NCI-H1436 (cell line): ENCODE data around the gene GGTLC2.
"Not testable (repeated sequence)": the region's sequence is repeated elsewhere in the genome, so short reads cannot be mapped to it uniquely, and the experiment has no call there.

Experiments used
- DNase-seq: peaks from one replicate; lab custom pipeline; 2025; lab: John Stamatoyannopoulos, UW

Gene GGTLC2

DNA sequence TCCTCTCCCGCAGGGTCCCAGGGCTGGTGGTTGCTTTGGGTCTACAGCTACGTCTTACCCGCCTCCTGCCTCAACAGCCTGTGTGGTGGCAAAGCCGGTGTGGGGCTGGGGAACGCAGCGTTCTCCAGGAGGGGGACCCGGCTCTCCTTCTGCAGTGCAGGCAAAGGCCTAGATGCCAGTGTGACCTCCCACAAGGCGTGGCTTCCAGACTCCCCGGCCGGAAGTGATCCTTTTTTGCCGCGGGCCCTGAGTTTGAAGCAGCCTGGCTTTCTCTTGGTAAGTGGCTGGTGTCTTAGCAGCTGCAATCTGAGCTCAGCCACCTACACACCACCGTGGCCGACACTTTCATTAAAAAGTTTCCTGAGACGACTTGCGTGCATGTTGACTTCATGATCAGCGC lies 6.1 kb upstream of the GGTLC2 start:
- DNase-seq: not testable (repeated sequence)

DNA sequence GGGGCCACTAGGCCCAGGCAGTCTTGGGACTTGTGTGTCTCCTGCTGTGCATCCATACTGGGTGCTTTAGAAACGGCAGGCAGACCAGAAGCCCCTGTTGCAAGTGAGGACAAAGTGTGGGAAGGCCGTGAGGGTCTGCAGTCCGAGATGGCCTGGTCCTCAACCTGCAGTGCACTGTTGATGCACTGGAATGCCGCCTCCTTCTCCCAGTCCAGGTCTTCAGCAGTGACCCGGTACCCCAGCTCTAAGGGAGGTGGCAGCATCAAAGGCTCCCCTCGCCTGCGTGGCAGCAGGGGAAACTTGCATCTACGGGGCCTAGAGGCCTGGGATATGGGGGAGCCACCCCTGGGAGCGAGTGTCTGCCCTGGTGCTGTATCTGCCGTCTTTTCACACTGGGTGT lies 2.2 kb upstream of the GGTLC2 start:
- not testable (repeated sequence) for DNase-seq

DNA sequence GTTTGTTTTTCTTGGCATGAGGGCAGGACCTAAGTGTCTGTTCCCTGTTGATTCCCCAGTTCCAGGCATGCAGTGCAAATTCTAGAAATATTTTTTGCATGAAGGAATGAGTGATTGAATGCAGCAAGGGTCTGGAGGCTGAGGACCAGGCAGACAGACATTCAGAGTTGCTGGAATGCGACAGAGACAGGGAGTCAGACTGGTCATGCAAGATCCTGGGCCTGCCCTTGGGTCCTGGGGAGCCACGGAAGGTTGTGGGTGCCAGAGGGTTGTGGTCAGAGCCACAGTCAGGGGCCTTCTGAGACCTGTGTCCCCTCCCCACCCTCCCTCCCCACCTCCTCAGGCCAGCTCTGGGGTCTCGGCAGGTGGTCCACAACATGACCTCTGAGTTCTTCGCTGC lies 1.6 kb downstream of the GGTLC2 start:
- DNase-seq: not testable (repeated sequence)

DNA sequence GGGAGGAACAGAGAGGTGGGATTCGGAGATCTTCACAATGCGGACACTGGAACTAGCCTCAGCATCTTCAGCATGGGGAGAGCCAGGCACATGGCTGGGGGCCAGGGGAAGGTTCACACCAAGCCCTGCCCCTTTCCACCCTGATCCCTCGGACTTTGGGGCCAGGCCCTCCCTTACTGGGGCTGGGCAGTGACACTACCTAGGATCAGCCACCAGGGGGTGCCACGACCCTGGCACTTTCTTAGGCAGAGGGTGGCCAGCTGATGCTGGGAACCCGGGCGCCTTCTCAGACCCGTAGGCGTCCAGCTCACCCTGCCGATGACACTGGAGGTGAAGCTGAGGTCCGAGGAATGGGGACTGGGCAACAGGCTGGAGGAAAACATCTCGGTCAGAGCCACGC lies 3.5 kb downstream of the GGTLC2 start:
- DNase-seq: not testable (repeated sequence)

DNA sequence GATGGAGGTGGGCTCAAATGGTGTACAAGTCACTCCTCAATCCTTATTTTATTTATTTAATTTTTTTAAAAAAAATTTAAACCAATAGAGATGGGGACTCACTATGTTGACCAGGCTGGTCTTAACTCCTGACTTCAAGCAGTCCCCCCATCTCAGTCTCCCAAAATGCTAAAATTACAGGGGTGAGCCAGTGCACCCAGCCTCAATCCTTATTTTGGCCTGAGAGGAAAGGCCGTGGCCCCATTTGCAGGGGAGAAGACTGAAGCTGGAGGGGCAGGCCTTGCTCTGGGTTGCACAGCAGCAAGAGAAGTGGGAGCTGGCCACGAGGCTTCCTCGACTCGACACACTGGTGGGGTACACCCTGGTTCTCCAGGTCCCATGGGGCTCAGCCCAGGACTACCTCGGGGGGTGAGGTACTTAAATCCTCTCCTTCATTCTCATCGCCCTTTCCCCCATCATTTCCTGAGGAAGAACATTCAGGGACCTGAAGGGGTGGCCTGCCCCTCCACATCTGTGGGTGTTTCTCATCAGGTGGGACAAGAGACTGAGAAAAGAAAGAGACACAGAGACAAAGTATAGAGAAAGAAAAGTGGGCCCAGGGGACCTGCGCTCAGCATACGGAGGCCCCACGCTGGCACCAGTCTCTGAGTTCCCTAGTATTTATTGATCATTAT lies 4.6 kb downstream of the GGTLC2 start:
- DNase-seq: not testable (repeated sequence)

DNA sequence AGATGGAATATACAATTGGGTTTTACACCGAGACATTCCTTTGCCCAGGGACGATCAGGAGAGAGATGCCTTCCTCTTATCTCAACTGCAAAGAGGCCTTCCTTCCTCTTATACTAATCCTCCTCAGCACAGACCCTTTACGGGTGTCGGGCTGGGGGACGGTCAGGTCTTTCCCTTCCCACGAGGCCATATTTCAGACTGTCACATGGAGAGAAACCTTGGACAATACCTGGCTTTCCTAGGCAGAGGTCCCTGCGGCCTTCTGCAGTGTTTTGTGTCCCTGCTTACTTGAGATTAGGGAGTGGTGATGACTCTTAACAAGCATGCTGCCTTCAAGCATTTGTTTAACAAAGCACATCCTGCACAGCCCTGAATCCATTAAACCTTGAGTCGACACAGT lies 5.3 kb downstream of the GGTLC2 start:
- DNase-seq: not testable (repeated sequence)

DNA sequence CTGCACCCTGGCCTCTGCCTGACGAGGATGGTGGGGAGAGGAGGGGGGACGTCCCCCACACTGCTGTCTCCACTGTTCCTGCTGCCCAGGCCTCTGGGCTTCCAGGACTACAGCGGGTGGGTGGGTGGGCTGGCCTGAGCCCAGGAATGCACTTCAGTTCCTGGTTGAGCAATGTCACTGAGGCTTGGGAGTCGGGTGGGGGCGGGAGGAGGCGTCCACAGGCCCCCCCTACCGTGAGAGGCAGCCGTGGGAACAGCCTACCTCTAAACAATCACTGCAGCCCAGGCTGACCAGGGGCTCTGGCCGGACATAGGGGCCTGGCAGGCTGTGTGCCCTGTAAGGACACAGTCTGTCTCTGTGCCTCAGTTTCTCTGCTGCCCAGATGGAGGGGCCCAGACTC lies 6.0 kb downstream of the GGTLC2 start:
- not testable (repeated sequence) for DNase-seq

DNA sequence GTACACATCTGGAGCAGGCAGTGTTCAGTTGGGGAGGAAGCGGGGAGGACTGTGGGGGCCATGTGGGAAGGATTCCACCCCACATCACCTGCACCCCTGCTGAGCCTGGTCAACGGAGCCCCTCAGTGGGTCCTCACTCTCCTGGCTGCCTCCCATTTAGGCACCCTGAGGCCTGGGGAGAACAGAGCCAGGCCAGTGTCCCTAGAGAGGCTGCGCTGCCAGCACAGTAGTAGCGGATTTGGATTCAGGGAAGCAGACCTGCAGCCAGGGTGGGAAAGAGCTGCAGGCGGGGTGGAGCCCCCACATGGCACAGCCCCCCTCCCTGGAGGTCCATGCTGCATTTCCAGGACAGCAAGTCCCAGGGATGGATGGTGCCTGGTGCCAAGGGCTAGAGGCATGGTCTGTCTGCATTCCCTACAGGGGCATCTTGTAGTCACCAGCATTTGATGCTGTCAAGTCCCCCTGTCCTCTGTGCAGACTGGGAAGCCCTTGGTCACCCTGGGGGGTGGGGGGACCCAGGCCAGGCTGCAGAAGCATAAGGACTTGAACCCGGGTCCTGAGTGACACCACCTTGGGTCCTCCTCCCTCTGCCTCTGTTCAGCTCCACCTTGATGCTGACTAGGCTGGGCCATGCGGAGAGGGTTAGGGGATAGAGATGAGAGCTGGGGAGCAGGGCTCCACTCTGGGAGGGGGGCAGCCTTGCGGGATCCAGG lies 6.5 kb downstream of the GGTLC2 start:
- DNase-seq: not testable (repeated sequence)

DNA sequence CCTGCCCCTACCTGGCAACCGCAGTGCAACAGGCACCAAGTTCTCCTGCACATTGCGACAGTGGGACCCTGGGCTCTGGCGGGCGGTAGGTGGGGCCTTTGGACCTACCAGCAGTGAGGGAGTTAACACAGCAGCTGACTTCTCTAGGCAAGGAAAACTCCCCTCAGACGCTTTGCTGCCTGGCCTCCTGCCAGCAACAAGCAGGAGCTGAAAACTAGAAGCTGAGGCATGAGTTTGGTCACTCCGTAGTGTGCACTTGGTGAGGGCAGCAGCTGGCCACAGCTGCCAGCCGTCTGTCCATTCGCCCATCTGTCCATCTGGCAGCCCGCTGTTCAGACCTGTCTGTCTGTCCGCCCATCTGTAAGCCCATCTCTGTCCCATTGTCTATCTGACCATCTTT lies 7.2 kb downstream of the GGTLC2 start:
- not testable (repeated sequence) for DNase-seq

DNA sequence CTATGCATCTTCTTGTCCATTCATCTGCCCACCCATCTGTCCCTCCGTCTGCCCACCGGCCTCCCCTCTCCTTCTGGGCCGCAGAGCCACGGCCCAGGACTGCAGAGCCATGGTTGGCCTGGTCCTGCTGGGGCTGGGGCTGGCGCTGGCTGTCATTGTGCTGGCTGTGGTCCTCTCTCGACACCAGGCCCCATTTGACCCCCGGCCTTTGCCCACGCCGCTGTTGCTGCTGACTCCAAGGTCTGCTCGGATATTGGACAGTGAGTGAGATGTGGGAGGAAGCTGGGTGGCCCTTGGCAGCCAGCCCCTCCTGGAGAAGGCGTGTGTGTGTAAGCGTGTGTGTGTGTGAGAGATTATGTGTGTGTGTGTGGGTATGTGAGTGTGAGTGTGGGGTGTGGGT lies 7.7 kb downstream of the GGTLC2 start:
- DNase-seq: not testable (repeated sequence)

DNA sequence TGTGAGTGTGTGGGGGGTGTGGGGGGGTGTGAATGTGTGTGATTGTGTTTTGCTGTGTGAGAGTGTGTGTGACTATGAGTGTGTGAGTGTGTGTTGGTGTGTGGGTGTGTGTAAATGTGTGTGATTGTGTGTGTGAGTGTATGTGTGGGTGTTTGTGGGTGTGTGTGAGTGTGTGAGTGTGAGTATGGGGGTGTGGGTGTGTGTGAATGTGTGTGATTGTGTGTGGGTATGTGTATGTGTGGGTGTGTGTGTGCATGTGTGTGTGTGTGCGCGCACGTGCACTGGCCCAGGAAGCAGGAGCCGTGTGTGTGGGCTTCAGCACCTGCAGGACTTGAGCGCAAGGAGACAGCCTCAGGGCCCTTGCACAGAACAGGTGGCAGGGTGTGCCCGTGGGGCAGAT lies 8.2 kb downstream of the GGTLC2 start:
- not testable (repeated sequence) for DNase-seq

DNA sequence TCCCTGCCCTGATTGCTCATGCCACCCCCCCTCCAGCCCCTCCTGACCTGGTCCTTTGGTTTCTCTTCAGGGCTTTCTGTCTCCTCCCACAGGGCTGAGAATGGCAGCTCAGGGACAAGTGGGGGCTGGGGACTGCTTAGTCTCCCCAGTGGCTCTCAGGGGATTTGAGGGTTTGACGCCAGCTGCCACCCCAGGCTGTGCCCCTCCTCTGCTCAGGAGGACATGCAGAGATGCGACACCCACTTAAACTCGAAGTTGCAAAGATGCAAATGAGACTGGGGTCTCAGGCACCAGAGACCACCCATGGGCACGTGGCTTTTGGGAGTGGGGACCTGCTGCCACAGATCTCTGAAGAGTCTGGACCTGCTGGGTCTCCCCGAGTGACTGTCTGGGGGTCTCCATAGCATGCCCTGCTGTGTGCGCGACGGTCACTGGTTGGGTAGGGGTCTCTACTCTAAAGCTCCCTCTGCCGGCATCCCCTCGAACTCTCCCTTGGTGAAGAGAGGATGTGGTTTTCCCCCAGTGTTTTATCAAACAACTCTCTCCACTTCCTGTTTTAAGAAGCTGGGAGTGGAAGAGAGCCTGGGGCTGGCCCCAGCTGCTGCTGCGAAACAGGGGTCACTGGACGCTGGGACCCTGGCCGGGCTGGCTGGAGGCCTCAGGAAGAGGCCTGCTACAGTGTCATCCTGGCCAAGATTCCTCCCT lies 9.4 kb downstream of the GGTLC2 start:
- DNase-seq: not testable (repeated sequence)

DNA sequence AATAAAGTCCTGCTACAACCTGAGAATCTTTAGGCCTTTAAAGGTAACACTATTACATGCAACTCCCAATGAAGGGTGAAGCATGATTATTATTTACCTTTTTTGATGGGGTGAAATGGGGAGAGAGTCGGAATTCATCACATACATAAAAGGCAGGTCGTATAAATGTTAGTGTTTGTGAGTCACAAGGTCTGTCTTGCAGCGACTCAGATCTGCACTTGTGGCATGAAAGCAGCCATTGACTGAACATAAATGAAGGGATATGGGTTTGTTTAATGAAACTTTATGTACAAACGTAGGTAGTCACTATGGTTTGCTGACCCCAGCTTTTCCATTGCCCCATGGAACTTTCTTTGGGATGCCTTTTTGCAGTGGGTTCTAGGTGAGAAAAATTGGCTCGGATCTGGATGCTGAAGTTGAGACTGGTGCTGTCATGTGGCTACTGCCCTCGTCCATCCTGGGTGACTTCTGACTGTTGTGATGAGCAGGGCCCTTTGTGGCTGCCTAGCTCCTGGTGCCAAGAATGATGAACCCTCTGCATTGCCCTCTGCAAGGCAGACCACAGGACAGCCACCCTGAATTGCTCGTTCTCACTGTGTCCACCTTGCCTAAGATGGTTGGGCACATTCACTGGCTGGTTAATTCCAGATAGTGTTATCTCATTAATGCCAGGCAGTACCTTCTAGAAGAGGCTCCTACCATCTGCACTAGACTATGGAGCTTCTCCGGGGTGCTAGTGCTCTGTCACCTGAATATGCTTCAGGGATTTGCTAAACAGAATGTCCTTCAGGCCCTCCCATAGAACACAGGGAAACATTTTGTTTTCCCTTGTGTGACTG lies 11.3 kb downstream of the GGTLC2 start:
- no peak for DNase-seq

DNA sequence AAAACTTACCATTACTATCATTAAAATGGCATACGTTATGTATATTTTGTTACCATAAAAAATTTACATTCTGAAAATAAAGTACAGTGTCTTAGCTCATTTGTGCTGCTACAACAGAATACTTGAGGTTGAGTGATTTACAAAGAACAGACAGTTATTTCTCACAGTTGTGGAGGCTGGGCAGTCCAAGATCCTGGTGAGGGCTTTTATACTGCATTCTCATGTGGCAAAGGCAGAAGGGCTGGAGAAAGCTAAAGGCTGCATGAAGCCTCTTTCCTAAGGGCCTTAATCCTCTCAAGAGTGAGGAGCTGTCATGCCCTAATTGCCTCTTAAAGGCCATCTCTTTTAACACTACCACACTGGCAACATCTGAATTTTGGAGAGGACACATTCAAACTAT lies 13.3 kb downstream of the GGTLC2 start:
- DNase-seq: no peak

DNA sequence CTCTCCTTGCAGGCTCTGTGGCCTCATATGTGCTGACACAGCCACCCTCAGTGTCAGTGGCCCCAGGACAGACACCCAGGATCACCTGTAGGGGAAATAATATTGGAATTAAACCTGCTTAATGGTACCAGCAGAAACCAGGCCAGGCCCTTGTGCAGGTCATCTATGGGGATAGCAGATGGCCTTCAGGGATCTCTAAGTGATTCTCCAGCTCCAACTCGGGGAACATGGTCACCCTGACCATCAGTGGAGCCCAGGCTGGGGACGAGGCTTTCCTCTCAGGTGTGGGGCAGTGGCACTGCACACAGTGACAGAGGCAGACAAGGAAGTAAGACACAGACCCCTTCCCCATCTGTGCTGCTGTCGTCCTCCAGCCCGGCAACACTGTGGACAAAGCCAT lies 16.9 kb downstream of the GGTLC2 start:
- DNase-seq: no peak

DNA sequence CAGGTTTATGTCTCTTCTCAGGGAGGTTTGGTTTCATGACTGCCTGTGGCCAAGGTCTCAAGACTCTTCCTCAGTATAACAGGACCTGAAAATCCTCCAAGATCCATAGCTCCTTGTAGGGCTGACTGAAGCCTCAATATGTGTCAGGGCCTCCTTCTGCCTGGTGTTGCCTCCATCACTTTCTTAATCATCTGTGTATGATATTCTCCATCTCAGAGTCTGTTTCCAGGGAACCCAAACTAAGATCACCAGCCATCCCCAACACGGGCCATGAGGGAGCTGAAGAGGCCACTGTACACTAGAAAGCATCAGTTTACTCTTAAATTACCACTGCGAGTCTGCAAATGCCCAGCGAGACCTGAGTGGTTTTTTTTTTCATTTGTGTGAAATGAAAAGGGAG lies 17.7 kb downstream of the GGTLC2 start:
- DNase-seq: no peak

DNA sequence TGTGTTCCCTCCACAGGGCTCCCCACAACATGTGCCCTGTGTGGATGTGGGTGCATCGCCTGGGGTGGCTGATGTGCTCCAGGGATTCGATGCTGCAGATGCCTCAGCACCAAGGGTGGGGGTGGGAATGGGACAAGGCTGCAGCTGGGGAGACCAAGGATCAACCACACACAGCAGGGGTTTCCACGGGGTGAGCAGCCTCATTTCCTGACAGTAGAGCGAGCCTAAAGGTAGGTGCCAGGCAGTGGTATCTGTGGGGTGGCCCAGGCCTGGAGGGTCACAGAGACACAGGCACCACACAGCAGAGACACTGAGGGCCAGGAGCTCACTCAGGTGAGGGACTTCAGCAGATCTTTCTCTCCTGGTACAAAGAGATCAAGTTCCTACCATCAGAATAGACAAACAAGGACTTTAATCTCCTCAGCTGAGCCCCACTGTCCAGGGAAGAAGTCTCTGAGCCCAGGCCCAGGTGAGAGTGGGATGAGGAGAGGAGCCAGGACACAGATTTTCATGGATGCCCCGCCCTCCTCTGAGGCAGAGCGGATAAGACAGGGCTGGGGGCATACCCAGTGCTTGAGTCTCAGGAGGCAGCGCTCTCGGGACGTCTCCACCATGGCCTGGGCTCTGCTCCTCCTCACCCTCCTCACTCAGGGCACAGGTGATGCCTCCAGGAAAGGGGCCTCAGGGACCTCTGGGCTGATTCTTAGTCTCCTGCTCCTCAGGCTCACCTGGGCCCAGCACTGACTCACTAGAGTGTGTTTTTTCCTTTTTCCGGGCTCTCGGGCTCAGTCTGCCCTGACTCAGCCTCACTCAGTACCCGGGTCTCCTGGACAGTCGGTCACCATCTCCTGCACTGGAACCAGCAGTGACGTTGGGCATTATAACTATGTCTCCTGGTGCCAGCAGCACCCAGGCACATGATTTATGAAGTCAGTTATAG lies 19.7 kb downstream of the GGTLC2 start:
- no peak for DNase-seq

DNA sequence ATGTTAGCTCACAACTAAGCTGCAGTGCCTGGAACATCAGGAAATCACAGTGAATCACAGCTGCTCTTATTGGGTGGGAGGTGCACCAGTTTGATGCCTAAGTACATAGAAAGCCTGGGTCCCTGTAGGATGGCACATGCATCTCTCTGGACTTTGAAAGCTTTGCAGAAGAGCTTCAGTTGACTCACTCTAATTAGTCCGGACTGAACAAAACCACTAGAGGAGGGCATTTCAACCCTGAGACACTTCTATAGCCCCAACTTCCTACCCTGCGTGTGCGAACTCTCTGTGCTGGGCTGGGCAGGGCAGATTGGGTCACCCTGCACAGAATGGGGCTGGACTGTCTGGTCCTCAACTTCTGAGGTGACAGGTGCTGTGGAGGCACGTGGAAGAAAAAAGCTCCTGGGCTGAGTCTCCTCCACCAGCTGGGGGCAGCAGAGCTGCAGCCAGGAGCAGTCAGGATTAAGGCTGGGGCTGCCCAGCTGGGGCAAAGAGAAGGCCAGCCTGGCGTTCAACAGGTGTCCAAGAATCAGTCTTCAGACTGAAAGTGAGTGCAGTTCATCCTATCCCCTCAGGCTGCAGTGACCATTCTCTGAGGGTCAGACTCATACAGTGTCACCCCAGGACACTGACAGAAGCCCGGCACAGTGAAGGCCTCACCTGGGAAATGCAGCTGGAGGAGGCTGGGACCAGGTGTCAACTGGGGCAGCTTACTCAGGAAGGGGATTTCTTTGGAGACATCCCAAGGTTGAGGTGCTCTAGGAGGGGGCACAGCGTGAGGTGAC lies 22.1 kb downstream of the GGTLC2 start:
- DNase-seq: no peak

DNA sequence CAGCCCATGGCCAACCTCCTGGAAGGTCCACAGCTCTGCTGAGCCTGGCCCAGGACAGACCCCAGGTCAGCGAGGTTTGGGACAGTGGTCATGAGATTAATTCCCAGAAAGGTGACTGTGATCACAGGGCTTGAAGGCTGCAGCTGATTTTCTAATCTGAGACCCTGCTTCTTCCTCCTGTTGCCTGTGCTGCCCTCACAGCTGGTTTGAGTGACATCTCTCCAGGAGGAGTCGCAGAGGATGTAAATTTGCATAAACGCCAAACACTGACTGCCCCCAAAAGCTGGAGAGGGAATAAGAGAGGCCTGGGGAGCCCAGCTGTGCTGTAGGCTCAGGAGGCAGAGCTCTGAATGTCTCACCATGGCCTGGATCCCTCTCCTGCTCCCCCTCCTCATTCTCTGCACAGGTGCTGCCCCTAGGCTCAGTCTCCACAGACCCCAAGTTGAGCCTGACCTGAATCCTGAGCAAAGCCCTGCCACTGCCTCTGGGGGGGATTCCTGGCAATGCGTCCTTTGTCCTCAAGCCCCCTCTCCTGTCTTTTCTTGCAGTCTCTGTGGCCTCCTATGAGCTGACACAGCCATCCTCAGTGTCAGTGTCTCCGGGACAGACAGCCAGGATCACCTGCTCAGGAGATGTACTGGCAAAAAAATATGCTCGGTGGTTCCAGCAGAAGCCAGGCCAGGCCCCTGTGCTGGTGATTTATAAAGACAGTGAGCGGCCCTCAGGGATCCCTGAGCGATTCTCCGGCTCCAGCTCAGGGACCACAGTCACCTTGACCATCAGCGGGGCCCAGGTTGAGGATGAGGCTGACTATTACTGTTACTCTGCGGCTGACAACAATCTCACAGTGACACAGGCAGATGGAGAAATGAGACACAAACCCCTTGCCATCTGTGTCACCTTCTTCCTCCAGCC lies 23.8 kb downstream of the GGTLC2 start:
- no peak for DNase-seq
